NOMO-1 treated with dmso at 0.1 percent for 144 hours (cell line): ENCODE data around the gene PIGT.

Experiments used
- DNase-seq: peaks from one replicate; lab custom pipeline; 2025; ENCODE audit not compliant: unreplicated experiment; lab: John Stamatoyannopoulos, UW

PIGT gene

DNA sequence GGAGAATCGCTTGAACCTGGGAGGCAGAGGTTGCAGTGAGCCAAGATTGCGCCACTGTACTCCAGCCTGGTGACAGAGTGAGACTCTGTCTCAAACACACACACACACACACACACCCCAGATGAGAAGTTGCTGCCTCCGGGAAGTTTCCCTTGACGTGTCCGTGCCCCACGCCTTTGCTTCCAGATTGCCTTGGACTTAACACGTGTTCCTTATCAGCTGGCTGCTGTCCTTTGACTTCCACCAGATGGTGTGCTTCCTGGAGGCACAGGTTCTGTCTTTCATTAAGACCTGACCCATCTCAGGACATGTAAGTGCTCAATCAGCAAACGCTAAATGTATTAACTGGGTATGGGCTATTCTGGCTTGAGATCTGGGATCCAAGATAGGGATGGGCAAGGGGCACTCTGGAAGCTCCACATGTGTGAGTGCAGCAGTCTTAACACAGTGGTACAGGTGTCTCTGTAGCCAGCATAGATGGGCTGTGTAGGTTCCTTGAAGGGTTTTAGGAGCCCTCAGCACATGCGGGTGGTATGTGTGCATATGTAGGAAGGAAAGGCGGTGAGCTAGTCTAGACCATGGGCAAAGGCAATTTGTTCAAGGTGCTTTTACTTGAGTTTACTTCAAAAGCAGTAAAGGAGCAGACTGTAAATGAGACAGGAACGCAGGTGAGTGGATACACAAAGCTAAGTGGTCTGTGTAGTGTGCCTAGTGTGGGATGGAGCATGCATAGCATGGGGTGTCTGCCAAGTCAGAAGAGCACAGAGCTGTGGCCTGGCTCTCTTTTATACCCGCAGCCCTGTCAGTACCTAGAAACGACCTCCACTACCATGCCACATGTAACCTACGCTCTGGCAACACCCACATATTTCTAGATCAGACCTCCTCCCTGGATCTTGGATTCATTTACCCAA lies 11.6 kb downstream of the PIGT start:
- no peak for DNase-seq

DNA sequence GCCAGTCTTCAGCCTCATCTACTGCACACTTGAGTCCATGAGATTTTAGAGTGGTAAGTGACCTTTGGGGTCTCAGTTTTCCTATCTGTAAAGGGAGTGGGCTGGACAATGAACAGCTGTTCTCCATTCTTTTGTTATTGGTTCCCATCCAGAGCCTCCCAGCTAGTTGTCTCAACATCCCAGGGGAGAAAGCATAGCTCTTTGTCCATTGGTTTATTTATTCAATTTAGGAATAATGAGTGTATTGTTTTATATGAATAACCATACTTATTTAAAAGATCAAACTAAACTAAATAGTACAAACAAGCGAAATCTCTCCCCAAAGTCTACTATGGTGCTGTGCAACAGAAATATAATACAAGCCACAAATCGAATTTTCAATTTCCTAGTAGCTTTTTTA lies 13.7 kb downstream of the PIGT start:
- no peak for DNase-seq

DNA sequence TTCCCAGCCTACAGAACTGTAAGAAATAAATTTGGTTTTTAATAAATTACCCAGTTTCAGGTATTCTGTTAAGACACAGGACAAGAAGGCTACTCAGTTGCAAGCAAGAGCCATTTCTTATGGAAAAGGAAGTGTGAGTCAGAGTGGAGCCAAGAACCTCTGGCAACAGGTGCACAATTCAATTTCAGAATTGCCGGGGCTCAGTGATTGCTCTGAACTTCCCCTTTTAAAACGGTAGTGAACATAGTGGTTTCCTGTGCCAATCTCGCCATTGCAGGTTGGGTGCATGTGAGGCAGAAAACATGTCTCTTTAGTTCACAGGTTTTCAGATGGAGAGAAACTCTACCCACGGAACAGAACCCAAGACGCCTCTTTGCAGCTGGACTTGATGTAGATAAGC lies 16.4 kb downstream of the PIGT start:
- peak; percentile 77 for DNase-seq

DNA sequence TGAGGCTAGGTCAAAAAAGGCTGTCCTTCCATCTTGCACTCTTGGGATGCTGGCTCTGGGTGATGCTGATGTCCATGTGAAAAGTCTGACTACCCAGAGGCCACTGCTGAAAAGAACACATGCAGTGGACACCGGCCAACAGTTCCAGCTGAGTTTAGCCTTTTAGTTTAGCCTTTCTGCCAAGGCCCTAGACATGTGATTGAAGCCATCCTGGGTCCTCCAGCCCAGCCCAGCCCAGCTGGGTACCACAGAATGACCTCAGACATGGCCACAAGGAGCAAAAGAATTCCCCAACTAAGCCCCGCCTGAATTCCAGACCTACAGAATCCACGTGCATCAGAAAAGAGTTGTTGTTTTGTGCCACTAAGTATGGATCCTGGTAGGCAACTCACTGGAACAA lies 17.4 kb downstream of the PIGT start:
- DNase-seq = no peak

DNA sequence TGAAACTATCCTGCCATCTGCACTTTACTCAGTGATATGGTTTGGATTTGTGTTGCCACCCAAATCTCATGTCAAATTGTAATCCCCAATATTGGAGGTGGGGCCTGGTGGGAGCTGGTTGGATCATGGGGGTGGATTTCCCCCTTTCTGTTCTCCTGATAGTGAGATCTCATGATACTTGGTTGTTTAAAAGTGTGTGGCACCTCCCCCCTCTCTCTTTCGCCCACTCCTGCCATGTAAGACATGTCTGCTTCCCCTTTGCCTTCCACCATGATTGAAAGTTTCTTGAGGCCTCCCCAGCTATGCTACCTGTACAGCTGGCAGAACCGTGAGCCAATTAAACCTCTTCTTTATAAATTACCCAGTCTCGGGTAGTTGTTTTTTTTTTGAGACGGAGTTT lies 18.0 kb downstream of the PIGT start:
- no peak for DNase-seq

DNA sequence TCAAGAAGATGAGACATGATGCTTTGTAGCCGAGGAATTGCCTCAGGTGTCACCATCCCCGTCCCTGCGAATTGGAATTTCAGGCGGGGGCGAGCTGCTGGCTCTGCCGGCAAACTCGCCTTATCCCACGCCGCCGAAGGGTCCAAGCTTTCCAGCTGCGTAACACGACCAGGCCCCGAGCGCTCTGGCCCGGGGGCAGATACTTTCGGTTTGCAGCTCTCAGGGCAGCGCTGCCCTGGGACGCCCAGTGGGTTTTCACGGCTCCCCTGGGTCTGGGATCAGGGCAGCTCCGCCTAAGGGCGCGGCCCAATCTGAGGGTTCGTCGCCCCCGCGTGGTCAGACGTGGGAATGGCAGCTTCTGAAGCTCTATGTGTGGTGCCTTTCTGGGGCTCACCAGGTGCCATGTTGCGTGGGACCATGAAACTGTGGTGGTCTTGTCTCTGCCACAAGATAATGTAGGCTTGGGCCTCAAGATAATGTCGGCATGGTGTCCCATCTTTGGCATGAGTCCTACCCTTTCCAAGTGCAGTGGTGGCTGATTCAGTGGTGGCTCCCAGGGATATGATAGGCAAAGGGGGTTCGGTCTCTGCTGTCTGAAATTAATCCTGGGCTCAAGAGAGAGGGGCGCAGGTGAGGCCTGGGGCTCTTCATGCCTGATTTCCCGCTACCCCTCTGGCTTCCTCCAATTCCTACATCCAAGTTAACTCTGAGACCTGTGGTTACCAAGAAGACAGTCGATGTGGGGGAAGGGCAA lies 21.0 kb downstream of the PIGT start:
- peak; percentile 51 for DNase-seq

DNA sequence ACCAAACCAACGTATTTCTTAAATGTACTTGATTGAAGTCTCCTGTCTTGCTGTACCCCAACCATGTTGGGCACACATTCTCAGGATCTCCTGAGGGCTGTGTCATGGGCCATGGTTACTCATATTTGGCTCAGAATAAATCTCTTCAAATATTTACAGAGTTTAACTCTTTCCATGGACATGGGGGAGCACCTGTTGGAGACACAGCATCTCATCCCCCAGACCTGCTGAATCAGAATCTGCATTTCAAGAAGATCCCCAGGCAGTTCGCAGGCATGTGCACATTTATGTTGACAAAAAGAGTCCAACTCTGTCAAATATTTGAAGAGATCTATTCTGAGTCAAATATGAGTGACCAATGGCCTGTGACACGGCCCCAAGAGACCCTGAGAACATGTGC lies 24.5 kb downstream of the PIGT start:
- no peak for DNase-seq

DNA sequence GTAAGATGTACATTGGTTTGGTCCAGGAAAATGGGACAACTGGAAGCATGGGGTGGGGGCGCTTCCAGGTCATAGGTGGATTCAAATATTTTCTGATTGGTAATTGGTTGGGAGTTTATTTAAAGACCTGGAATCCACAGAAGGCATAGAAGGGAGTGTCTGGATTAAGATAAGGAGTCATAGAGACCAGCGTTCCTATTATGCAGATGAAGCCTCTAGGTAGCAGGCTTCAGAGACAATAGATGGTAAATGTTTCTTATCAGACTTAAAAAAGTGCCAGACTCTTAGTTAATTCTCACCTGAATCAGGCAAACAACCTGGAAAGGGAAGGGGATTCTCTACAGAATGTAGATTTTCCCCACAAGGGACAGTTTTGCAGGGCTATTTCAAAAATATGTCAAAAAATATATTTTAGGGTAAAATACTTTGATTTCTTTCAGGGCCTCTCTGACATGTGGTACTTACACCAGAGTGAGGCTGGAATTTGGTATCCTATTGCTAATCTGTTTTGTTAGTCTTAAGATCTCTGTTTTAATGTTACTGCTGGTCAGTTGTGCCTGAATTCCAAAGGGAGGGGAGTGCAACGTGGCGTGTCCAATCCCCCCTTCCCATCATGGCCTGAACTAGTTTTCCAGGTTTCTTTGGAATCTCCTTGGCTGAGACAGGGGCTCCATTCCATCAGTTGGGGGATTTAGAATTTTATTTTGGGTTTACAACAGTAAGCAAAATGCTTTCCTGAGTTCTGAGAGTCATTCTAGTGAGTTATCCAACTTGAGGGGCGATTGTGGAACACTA lies 25.1 kb downstream of the PIGT start:
- DNase-seq = no peak

DNA sequence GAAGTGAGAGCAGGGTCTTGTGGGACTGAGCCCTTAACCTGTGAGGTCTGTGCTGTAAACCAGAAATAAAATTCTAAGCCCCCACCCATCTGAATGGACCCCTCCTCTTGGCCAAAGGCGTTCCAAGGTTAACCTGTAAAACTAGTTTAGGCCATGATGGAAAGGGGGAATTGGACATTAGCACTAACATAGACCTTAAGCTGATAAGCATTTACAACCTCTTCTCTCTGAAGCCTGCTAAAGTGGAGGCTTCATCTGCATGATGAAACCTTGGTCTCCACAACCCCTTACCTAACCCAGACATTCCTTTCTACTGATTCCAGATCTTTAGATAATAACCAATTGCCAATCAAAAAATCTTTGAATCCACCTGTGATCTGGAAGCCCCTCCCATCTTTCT lies 25.8 kb downstream of the PIGT start:
- DNase-seq = no peak

DNA sequence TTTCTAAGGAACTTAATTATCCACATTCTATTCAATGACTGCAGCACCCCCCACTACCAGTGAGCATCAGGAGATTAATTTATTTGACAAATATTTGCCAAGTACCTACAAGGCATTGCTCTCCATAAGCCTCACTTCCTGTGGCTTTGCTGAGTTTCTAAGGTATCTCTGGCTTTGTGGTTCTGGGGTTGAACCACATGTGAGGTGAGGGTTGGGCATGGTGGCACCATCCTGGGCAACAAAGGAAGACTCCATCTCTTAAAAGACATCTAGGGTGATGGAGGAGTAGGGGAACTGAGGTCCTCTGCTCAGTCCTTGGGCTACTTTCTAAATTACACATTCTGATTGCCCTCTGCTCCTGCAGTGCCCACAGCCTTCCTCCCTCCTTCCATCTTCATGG lies 28.1 kb downstream of the PIGT start:
- DNase-seq = no peak

DNA sequence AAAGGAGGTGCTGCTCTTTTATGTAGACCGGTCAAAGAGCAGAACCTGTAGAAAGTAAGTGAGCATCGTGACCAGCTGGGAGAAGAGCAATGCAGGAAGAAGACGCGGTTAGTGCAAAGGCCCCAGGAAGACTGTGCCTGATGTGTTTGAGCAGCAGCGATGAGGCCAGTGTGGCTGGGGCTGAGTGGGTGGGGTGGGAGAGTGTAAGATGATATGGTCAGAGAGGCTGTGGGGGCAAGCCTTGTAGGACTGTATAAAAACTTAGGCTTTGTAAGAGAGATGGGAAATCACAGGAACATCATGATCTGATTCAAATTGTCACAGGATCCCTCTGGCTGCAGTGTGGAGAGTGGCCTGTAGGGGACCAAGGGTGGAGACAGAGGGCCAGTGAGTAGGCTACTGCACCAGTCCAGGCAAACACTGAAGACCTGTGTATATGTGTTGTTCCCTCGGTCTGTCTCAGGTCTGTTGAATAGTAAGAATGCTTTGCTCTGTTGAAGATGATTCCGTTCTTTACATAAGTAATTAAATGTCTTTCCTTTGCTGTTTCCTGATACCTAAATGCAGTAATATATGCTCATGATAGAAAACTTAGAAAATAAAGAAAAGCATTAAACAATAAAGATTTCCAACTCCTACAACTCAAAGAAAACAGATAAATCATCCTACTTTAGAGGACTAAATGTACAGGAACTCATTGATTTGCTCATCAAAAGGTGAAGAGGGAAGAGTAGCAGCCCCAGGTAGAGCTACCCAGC lies 30.0 kb downstream of the PIGT start:
- DNase-seq = no peak

DNA sequence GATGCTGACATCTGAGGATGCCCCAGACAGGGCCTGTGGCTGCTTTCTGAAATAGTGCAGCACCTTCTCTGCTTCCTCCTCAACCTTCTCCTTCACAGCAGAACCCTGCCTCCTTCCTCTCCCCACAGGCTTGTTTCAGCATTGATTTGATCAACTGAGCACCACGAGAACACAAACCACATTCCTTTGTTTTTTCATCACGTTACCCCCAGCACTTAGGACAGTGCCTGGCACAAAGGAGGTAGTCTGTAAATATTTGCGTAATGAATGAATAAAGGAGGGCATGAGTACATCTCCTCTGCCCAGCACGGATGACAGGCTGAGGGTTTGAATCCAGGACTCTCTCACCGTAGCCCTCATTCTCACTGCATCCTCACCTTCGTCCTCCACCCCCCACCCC lies 32.3 kb downstream of the PIGT start:
- no peak for DNase-seq

DNA sequence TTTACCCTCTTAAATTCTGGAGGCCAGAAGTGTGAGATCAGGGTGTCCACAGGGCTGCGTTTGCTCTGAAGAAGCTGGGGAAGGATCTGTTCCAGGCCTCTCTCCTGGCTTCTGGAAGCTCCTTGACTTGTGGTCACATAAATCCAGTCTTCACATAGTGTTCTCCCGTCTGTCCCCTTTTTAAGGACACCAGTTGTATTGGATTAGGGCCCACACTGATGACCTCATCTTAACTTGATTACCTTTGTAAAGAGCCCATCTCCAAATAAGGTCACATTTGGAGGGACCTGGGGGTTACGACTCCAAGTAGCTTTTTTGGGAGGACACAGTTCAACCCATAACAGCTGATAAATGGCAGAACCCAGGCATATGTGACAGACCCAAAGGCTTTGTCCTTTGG lies 33.6 kb downstream of the PIGT start:
- no peak for DNase-seq

DNA sequence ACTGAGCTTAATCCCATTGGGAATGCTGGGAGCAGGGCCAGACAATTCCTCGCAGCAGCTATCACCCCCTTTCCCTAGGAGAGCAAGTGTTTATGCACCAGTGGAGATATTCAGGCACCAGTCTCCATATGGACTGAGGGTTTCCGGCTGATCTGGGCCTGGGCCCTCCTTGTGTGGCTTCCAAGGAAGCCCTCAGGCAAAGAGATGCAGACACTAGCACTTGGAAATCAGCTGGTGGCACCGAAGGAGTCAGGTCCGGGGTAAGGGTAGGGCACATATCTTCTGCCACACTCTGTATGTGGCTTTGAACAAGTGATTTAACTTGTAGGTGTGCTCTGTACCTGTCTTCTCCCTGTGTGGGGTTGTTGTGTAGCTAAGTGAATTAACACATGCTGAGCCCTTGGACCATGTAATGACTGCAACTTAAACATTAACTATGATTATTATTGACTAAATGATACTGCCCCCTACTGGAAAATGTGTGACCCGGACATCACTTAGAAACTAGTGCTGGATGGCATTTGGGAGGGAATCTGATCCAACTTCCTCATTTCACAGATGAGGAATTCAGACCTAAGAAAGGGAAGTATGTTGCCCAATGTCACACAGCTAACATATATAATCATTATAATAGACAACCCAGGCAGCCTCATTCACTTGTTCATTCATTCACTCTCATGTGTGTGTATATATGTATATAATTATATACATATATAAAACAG lies 34.3 kb downstream of the PIGT start:
- peak; percentile 65 for DNase-seq

DNA sequence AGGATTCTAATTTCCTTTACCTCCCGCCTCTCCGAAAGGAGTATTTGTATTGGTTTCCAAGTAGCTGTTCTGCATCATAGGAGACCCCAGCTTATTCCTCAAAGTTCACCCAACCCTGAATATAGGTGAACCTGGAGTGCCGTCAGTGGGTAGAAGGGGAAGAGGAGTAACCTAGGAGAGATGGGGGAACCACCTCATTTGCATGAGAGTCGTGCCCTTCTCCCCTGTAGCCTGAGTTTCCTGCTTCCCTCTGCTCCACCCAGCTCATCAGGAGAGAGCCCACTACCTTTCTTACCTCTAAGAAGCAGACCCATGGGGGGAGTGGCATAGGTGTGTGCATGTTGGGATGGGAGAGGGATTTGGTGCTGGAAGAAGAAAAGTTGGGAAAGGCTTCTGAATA lies 36.3 kb downstream of the PIGT start:
- no peak for DNase-seq

DNA sequence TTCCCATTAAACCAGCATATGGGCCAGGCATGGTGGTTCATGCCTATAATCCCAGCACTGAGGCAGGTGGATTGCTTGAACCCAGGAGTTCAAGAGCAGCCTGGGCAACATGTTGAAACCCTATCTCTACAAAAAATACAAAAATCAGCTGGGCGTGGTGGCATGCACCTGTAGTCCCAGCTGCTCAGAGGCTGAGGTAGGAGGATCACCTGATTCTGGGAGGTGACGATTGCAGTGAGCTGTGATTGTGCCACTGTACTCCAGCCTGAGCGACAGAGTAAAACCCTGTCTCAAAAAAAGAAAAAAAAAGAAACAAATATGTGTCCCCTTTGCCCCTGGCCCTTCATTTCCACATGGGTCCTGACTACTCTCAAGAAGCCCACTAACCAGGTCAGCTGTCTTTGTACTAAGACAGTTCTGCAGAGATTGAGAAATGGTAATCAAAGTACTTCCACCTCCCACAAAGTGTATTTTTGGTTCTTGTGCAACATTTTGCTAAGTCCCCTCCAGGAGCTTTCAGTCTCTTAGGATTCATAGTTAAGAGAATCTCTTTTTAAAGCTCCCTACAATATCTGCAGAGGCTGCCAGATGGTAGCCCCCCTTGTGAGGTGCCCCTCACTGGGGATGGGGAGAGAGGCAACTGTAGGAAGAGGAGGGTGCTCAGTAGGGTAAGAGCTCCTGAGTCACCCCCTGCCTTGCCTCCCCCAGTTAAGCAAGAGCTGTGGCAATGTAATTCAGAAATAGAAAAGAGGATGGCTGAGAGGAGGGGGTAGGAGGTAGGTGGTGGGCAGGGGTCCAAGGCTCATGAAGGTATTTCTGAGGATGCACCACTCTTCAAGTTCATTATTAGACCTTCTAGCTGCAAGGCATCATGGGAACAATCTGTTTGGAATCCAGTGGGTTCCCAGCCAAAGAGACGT lies 37.1 kb downstream of the PIGT start:
- peak; percentile 83 for DNase-seq

DNA sequence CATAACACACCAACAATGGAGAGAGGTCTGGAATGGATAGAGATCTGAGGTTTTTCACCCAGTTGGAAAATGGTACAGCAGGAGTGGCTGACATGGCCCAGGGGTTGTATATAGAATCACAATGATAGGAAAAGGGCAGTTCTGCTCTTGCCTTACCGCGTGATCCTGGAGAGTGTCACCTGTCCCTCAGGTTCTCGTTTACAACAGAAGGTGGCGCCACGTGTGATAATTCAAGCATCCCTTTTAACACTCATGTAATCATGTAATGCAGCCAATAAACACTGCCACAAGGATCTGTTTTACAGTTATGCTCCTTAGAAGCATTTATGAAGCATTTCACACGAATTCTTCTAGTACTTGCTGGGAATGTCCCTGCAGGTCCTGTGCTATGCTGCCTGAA lies 40.7 kb downstream of the PIGT start:
- no peak for DNase-seq

DNA sequence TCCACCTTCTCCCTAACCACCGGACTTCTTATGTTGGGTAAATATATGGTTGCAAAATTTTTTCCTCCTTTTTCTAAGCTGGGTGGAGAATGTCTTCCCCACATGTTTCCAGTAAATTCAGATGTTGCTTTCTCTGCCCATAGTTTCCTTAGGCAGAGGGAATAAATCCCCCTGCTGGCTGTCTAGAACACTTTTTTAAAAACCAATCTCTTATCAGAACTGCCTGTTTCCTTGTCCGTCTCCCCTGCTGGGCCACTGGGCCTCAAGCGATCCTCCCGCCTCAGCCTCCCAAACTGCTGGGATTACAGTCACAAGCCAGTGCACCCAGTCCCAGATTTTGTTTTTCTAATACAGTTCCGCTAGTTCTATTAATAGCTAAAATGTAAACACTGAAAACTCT lies 43.7 kb downstream of the PIGT start:
- no peak for DNase-seq

DNA sequence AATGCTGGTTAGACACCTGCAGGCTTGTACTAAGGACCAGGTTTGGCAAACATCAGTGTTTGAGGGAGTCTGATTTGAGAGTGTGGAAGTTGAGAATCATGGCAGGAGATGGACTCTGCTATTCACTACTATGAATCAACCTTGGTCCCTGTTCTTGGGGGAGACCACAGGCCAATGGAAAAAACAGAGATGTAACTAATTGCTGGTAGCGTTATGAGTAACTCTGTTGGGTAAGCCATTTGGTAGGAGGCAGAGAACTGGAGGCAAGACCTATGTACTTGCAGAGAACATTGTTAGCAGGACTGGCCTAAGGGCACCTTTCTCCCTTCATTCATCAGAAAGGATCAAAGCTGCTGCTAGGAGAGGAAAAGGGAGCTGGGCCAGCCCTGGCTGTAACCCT lies 45.3 kb downstream of the PIGT start:
- no peak for DNase-seq
